DND-41 (cell line): ENCODE measurements around the gene LILRB5.
"Not testable (repeated sequence)": the region's sequence is repeated elsewhere in the genome, so short reads cannot be mapped to it uniquely, and the experiment has no call there.

Source experiments
- ATAC-seq: fragments of 200-7000 bp; cut with Tn5 transposase; 3 replicates; pipeline ENCODE4 v1.9.1; 2021; ENCODE audit warnings: low read depth; ENCODE audit not compliant: insufficient read depth
- DNase-seq: peaks from one replicate; pipeline ENCODE4 v3.0.0-alpha.2; 2020
- H2AFZ ChIP-seq: 2 replicates; pipeline ENCODE4 v1.6.0; 2012; ENCODE audit warnings: low read depth, low read length
- H3K27ac ChIP-seq: 2 replicates; pipeline ENCODE4 v1.5.1; 2012; ENCODE audit warnings: low read length, inconsistent platforms
- H3K27me3 ChIP-seq: fragments of 200-600 bp; sonication (generic); 2 replicates; pipeline ENCODE4 v1.6.0; 2012; ENCODE audit warnings: low read length, mild to moderate bottlenecking, inconsistent platforms; ENCODE audit not compliant: insufficient read depth, poor library complexity
- H3K36me3 ChIP-seq: 2 replicates; pipeline ENCODE4 v1.5.1; 2012; ENCODE audit warnings: low read length, inconsistent platforms; ENCODE audit not compliant: insufficient read depth
- H3K4me1 ChIP-seq: 2 replicates; pipeline ENCODE4 v1.5.1; 2012; ENCODE audit warnings: mild to moderate bottlenecking, low read length; ENCODE audit not compliant: insufficient read depth
- H3K4me2 ChIP-seq: 2 replicates; pipeline ENCODE4 v1.6.0; 2012; ENCODE audit warnings: mild to moderate bottlenecking, moderate library complexity, low read length, inconsistent platforms; ENCODE audit not compliant: insufficient read depth
- H3K4me3 ChIP-seq, 2 experiments: fragments of 200-600 bp in 1 of 2; shearing (Covaris generic) in 1 of 2; 2 replicates each; pipeline ENCODE4 v1.5.1; 2012 to 2016; ENCODE audit warnings: inconsistent platforms in 2 of 2, low read length in 2 of 2, mild to moderate bottlenecking in 2 of 2, low read depth in 1 of 2, moderate library complexity in 1 of 2
- H3K79me2 ChIP-seq: 2 replicates; pipeline ENCODE4 v1.6.0; 2012; ENCODE audit warnings: low read length, inconsistent platforms; ENCODE audit not compliant: insufficient read depth
- H3K9ac ChIP-seq: 2 replicates; pipeline ENCODE4 v1.6.0; 2012; ENCODE audit warnings: low read depth, mild to moderate bottlenecking, inconsistent platforms, low read length, moderate library complexity
- H3K9me3 ChIP-seq: 2 replicates; pipeline ENCODE4 v1.5.1; 2012; ENCODE audit warnings: low read length, moderate library complexity, mild to moderate bottlenecking, inconsistent platforms; ENCODE audit not compliant: insufficient read depth, severe bottlenecking
- H4K20me1 ChIP-seq: 2 replicates; pipeline ENCODE4 v1.6.0; 2012; ENCODE audit warnings: low read length; ENCODE audit not compliant: insufficient read depth
- EZH2 ChIP-seq: IDR thresholded peaks from 3 replicates; pipeline ENCODE4 v1.6.1; 2012; ENCODE audit warnings: borderline replicate concordance, low read depth, mild to moderate bottlenecking, moderate library complexity, low read length, inconsistent platforms; ENCODE audit not compliant: severe bottlenecking
- TF ChIP-seq, protein P1 (sequence below): IDR thresholded peaks from 2 replicates; pipeline ENCODE4 v1.5.1; 2012; ENCODE audit warnings: borderline replicate concordance, low read length, moderate library complexity, mild to moderate bottlenecking; ENCODE audit not compliant: poor library complexity, severe bottlenecking; ENCODE audit errors: extremely low read depth

Gene LILRB5

DNA sequence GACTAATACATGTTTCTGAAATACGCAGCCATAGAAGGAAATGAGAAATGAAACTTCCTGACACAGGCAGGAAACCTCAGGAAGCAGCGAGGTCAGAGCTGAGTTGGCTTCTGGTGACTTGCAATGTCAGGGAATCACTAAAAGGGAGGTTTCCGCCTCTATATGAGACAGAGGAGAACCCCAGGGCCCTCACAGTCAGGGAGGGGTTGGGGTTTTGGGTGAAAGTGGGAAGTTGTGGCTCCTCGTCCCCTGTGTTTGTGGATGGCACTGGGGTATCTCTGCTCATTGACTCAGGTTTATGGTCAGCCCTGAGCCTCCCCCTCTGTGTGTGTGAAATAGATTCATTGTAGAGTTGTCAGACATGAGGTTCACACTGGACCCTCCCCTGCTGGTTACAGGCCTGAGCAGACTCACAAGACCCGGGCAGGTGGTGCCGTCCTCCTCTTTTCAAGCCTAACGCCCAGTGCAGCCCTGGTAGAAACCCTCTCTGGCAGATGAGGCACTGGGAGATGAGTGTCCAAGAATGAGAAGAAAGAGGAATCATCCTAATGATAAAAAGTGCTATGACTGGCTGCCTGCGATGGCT is 9.0 kb downstream of the LILRB5 start:
- Histone ChIP-seq H3K9me3 (no peaks in the 10 kb centered on the region), H3K79me2 (no peaks in the 10 kb centered on the region), H4K20me1 (no peaks in the 10 kb centered on the region), H3K27ac (no peak overlapping the region), H3K4me3 (no peak overlapping the region), H3K36me3 (no peaks in the 10 kb centered on the region), H3K9ac (no peak overlapping the region), H3K4me1 (no peaks in the 10 kb centered on the region), H3K4me2 (no peak overlapping the region), H2AFZ (no peak overlapping the region), H3K27me3 (no peaks in the 10 kb centered on the region)
- DNase-seq = no peak
- TF ChIP-seq, protein P1, sequence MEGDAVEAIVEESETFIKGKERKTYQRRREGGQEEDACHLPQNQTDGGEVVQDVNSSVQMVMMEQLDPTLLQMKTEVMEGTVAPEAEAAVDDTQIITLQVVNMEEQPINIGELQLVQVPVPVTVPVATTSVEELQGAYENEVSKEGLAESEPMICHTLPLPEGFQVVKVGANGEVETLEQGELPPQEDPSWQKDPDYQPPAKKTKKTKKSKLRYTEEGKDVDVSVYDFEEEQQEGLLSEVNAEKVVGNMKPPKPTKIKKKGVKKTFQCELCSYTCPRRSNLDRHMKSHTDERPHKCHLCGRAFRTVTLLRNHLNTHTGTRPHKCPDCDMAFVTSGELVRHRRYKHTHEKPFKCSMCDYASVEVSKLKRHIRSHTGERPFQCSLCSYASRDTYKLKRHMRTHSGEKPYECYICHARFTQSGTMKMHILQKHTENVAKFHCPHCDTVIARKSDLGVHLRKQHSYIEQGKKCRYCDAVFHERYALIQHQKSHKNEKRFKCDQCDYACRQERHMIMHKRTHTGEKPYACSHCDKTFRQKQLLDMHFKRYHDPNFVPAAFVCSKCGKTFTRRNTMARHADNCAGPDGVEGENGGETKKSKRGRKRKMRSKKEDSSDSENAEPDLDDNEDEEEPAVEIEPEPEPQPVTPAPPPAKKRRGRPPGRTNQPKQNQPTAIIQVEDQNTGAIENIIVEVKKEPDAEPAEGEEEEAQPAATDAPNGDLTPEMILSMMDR = no peak
- no peak for TF ChIP-seq EZH2
- ATAC-seq = no peak

GRCh38 chr19:54247106-54247930 is 9.8 kb downstream of the LILRB5 start:
- Histone ChIP-seq H3K9ac (no peak overlapping the region), H3K4me2 (no peak overlapping the region), H2AFZ (no peak overlapping the region), H3K27me3 (no peaks in the 10 kb centered on the region), H3K4me1 (no peaks in the 10 kb centered on the region), H3K36me3 (no peaks in the 10 kb centered on the region), H3K79me2 (no peaks in the 10 kb centered on the region), H3K9me3 (no peaks in the 10 kb centered on the region), H3K27ac (no peak overlapping the region), H4K20me1 (no peaks in the 10 kb centered on the region), H3K4me3 (no peak overlapping the region)
- DNase-seq = no peak
- ATAC-seq = no peak
- no peak for TF ChIP-seq EZH2
- TF ChIP-seq, protein P1 = no peak

DNA sequence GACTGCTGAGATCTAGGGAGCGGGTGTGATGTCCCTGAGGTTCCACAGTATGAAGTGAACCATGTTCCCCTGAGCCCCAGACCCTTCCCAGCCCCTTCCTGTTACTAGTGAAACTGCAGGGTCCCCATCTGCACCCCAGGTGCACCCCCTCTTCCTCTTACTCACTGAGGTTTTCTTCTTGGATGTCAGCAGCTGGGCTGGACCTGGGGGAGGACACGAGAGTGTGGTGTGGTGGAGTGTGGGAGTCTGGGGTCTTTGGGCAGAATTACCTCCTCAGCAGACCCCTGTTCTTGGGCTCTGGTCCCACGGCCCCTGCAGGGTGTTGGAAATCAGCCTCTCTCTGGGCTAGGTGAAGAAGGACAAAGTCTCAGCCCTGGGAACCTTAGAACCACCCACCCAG is 11.1 kb downstream of the LILRB5 start:
- Histone ChIP-seq H3K4me3 (no peak overlapping the region), H3K27me3 (no peaks in the 10 kb centered on the region), H3K27ac (no peak overlapping the region), H3K36me3 (no peaks in the 10 kb centered on the region), H3K9ac (no peak overlapping the region), H2AFZ (no peak overlapping the region), H3K9me3 (no peaks in the 10 kb centered on the region), H3K79me2 (no peaks in the 10 kb centered on the region), H4K20me1 (no peaks in the 10 kb centered on the region), H3K4me2 (no peak overlapping the region), H3K4me1 (no peaks in the 10 kb centered on the region)
- DNase-seq = no peak
- TF ChIP-seq, protein P1 = no peak
- TF ChIP-seq EZH2 = no peak
- ATAC-seq = no peak

DNA sequence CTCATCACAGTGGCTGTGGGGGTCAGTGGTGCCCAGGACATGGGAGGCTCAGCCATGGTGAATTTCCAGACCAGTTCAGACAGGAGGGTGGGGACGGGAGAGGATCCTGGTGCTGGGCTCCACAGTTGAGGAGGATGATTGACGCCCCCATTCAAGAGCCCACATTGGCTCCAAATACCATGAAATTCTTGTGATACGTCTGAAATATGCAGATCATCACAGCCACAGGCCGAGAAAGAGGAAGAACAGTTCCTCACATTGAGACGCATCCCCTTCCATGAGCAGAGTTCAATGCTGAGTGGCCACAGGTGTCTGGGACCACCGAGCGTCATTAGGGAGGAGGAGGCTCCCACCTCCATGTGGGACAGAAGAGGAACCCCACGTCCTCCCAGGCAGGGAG is 13.3 kb downstream of the LILRB5 start:
- not testable (repeated sequence) for H3K4me1 ChIP-seq

DNA sequence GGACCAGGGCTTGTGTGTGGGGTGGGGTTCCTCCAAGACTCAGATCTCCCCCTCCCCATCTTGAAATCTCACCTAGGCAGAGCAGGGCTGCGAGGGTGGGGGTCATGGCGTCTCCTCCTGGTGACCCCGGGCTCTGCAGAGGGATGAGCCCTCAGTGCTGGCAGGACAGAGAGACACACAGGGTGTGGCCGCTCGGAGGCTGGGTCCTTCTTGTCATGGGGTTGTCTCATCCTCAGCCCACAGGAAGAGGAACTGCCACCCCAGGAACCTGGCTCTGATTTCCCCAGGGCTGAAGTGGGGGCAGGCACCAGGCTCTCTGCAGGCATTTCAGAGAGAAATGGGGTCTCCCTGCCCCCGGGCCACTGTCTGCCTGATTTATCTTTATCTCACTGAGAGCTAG is 14.4 kb downstream of the LILRB5 start, which contains the start of gene LILRA6:
Gene LILRA6, minus strand, starts transcription at position 145 of the 400 bp plus-strand sequence.
- not testable (repeated sequence) for H3K27me3 ChIP-seq, H3K4me3 ChIP-seq, ATAC-seq, H3K4me2 ChIP-seq, H3K36me3 ChIP-seq, H3K79me2 ChIP-seq, H3K9me3 ChIP-seq, H3K4me1 ChIP-seq, H3K27ac ChIP-seq, H4K20me1 ChIP-seq, H2AFZ ChIP-seq, DNase-seq, H3K9ac ChIP-seq

More for the DNA sequence above, 13.3 kb downstream of the LILRB5 start:
- not testable (repeated sequence) for DNase-seq, H2AFZ ChIP-seq, H3K27ac ChIP-seq, H3K4me2 ChIP-seq, H3K27me3 ChIP-seq, H3K9ac ChIP-seq, H3K9me3 ChIP-seq, H4K20me1 ChIP-seq, H3K36me3 ChIP-seq, H3K4me3 ChIP-seq, ATAC-seq, H3K79me2 ChIP-seq
